NCI-H2107 treated with DMSO at 0.1 percent for 48 hours (cell line): ENCODE measurements around the gene TBC1D25.

Experiments used
- DNase-seq: peaks from one replicate; lab custom pipeline; 2025; ENCODE audit not compliant: unreplicated experiment; lab: John Stamatoyannopoulos, UW

Gene TBC1D25

DNA sequence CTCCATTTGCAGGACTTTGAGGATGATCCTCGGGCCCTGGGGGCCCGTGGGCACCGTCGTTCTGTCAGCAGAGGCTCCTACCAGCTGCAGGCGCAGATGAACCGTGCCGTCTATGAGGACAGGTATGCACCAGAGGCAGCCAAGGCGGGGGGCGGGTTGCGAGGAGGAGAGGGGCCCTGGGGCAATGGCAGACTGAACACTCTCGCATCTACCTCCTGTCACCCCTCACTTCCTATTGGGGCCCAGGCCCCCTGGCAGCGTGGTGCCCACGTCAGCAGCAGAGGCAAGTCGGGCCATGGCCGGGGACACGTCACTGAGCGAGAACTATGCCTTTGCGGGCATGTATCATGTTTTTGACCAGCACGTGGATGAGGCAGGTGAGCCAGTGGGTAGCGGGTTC lies 59.8 kb downstream of the TBC1D25 start:
- DNase-seq = no peak

DNA sequence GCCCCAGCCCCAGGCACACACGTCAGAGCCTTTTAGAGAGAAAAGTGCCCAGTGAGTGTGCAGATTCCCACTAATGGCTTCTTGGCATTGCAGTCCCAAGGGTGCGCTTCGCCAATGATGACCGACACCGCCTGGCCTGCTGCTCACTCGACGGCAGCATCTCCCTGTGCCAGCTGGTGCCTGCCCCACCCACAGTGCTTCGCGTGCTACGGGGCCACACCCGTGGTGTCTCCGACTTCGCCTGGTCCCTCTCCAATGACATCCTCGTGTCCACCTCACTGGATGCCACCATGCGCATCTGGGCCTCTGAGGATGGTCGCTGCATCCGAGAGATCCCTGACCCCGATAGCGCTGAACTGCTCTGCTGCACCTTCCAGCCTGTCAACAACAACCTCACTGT lies 60.7 kb downstream of the TBC1D25 start:
- no peak for DNase-seq

- DNase-seq = no peak
Measured at GRCh38 chrX:48601741-48602394, 62.4 kb downstream of the TBC1D25 start.

- DNase-seq = no peak
Measured at GRCh38 chrX:48604701-48605100, 65.2 kb downstream of the TBC1D25 start.

- no peak for DNase-seq
Measured at GRCh38 chrX:48606091-48606490, 66.6 kb downstream of the TBC1D25 start.

GRCh38 chrX:48611703-48612102 lies 72.2 kb downstream of the TBC1D25 start:
- no peak for DNase-seq
